HG03025 (cell line): ENCODE measurements around the gene OPRL1.

Source experiments
- ATAC-seq: cut with Tn5 transposase; IDR thresholded peaks from one replicate; pipeline ENCODE4 v1.9.1; 2021; ENCODE audit warnings: mild to moderate bottlenecking, moderate library complexity; ENCODE audit not compliant: unreplicated experiment, low FRiP score

Gene OPRL1

DNA sequence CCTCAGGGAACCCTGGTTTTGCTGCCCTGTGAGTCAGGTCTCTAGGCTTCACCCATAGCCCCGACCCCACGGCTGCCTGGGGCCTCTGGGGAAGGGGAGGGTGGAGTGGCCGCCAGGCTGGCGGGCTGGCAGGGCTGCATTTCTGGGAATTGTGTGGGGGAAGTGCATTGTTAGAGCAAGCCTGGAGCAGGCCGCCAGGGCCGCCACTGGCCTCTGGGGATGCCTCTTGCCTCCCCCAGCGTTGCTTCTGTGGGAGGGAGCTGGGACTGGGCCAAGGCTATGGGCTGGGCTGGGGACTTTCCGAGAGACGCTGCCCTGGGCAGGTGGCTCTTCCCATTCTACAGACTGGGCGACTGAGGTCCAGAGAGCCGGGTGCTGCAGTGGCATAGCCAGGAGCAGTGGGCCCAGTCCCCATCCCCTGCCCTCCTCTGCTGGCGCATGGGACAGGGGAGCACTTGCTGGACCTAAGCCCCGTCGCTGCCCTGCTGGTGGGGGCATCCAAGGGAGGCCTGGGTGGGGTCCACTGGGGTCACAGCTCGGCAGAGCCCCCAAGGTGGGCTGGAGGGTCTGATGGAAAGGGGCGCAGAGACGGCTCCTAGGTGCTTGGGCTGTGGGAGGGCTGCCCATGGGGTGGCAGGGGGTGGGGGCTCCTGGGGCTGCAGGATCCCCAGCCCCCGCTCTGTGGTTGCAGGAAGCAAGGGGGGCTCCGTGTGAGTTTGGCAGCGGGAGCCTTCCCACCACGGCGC is 23.8 kb upstream of the OPRL1 start:
- no peak for ATAC-seq

DNA sequence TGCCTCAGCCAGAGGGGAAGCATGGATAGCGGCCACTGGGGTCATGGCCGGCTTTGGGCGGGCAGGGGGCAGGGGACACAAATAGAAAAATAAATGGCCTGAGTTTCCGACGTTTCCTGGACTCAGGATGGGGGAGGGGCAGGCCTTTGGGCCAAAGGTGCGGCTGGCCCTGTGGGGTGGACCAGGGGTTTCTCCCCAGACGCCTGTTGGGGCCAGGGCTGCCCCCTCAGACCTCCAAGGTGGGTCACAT is 23.3 kb upstream of the OPRL1 start:
- no peak for ATAC-seq

DNA sequence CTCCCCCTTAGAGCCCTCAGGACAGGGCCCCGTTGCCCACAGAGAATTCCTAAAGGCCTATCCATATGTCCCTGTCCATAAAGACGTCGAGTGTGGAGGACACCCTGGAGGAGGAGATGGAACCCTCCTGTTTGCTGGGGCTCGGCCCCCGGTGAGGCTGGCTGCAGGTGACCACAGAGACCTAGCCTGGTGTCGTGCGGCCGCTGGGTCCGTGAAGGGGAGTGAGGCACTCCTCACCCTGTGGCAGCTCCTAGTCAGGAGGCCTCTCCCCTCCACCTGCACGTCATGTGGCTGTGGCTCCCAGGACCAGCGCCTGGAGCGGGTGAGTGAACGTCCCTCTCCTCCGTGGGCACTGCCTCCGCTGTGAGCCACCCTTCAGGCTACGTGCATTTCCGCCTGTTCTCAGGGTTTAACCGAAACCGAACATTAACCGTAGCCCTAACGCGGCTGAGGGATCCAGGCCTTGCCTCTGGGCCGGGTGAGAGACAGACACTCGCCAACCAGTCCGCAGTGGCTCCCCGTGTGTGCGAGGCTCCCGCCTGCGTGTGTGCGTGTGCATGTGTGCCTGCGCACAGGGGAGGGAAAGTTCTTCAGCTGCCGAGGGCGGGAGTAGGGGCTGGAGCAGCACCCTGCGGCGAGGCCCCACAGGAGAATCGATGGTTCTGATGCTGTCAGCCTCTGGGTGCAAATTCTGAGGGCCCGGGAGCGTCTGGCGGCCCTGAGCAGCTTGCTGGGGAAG is 22.8 kb upstream of the OPRL1 start:
- no peak for ATAC-seq

DNA sequence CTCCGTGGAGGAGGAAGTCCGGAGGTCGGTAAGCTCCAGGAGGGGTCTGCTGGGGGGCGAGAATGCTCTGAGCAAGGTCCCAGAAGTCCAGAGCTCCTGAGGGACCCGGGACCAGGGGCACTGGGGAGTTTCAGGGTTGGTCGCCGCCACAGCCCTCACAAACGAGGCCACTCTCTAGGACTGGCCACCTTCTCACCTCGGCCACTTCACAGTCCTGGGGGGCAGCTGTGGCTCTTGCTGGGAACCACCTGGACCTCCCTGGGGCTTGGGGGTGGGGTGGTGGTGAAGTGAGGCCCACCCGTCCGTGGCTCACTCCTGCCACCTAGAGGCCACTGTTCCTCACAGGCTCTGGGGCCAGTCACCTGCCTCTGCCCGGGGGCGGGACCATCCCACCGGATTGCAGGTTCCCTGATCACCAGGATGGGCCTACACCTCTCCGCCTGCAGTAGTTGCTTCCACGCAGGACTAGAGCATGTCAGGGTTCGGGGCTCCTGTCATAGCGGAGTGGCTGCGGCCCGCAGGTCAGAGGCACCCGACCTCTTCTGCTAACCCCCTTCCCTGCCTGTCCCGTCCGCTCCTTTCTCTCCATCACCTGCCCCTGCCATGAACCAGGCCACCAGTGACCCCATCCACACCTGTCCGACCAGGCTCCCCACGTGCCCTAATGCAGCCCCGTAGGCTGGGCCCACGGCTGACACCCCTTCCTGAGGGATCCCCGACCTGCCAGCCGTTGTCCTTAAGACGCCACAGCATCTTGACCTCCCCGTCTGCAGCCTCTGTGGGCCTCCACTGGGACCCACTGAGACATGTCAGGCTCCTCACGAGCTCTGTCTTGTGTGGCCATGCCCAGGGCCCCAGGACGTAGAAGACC is 22.0 kb upstream of the OPRL1 start:
- ATAC-seq, result no peak

DNA sequence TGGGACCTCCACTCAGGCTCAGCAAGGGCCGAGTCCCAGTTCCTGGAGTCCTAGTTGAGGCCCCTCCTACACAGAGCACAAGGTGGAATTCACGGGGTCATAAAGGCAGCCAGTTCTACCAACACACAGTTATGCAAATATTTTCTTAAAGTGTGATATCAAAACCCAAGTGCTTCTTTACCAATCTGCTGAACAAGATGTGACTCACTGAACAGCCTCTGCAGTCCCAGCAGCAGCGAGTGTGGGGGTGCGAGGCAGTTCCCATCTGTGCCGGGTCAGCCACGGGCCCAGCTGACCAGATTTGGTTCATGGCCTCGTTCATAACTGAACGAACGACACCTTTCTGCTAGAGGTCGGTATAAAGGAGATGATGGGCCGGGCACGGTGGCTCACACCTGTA is 21.3 kb upstream of the OPRL1 start:
- no peak for ATAC-seq

DNA sequence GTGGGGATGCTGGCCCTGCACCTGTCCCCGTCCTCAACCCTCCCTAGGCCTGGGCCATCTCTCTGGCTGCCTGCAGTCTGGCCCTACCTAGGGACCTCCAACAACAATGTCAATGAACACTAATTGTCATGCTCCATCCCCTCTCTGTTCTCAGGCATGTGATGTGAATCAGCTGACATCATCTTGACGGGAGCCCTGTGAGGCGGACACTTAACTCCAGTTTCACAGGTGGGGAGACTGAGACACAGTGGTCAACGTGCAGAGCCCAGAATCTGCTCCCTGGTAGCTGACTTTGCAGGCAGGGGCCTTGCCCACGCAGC is 17.6 kb upstream of the OPRL1 start:
- ATAC-seq, result no peak

DNA sequence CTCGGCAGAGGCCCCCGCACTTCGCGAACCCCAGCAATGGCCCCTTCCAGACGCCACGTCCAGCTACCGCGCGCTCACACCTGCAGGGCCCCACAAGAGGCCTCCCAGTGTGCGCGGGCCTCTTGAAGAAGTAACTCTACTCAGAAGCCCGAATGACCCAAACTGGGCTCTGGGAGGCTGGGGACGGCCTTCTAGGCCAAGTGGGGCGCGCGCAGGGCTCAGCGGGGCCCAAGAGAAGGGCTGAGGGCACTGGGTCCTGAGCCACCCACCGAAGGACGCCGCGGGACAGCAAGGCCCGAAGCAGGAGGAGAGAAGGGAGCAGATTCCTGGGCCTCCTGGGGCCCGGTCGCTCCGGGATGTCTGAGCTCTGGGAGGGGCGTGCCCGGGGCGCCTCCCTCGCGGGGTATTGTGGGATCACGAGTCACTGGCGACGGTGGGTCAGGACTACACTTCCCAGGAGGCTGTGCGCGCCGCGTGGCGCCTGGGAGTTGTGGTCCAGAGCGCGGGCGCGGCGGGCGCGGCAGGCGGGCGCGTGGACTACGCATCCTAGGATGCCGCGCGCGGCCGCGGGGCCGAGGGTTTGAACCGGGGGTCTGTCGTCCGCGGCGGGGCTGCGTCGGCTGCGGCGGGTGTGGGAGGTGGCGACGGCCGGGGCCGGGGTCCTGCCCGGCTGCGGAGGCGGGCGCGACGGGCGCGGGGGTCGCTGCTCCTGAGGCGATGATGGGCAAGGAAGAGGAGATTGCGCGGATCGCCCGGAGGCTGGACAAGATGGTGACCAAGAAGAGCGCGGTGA is 17.1 kb upstream of the OPRL1 start, which contains the start of gene TCEA2:
Gene TCEA2 (plus strand): TSS at position 603 of the 793 bp plus-strand sequence. CDS start 115 bp downstream, at position 718.
- ATAC-seq, result peak; percentile 68

DNA sequence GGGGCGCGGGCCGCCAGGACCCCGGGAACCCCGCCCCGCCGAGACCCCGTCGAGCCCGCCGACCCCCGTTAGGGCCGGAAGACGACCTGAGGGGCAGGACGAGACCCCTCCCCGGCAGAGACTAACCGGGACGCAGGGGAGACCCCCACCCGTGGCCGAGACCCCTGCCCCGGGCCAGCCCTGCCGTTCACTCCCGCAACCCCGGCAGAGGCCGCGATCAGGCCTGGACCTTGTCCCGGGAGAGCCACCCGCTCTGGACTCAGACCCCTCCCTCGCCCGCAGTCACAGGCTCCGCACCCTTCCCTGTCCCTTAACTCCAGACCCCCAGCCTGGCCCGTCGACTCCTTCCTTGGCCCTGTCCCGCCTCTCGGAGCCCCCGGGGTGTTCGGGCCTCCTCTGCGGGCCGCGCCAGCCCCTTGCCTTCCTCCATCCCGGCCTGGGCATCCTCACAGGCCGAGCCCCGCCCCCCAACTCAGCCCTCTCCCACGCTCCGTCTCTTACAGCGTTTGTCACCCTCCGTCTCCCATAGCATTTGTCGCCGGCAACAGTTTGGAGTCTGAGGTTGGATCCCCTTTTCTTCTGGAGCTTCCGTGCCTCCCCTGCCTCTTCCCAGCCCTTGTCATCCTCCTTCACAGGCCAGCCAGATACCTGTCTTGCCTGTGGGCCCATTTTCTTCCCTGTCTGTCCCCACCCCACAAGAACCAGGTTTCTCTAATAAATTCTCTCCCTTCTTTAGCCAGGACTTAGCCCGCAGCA is 16.3 kb upstream of the OPRL1 start:
- no peak for ATAC-seq

DNA sequence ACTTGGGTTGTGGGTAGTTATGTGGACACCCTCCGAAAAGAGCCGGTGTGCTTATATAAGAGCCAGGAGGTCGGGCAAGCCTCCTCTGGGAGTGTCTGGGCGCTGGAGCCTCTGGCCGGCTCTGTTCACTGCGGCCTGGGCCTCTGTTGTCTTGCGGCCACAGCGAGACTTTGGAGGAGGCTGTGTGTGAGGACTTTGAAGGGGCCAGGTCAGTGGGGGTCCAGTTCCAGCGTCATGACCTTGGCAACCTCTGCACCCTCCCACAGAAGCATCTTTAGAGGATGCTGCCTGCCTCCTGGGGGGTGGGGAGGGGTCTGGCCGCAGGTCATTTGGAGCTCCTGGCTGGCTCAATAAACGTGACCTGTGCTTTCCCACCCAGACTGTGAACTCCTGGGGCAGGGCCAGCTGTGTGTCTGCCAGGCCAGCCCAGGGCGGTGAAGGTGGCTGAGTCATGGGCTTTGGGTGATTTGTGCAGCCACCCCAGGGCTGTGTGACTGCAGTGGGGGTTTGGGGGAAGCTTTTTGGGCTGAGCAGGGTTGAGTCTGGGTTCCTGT is 15.7 kb upstream of the OPRL1 start:
- no peak for ATAC-seq

DNA sequence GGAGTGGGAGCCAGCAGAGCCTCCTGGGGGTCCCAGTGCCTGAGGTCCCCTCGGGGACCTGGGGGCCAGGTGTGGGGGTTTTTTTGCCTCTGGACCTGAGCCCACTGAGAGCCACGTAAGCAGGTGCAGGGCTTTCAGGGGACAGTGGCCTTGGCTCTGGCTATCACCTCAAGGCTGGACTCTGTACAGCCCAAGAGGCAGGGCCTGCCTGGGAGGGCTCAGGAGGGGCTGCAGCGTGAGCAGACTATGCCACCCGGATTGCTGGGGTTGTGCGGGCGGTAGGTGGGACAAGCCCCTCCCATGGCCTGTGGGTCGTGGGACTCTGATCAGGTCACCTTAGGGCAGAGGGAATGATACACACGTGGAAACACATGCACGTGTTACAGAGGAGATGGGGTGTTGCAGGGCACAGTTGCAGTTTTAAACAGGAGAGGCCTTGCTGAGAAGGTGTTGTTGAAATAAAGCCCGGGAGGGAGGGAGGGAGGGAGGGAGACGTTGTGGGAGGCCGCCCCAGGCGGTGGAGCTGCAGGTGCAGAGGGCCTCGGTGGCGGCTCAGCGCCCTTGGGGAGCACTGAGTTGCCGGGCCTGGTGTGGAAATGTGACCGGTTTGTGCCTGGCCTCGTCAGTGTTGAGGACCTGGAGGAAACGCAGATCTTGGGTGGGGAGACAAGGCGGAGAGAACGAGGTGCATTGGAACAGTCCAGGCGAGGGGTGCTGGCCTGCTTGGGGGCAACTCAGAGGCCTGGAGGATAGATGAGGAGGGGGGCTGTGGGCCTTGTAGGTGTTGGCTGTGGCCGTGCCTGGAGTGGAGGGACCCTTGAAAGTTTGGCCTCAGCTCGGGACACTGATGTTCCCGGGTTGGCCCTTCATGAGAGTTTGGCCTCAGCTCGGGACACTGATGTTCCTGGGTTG is 14.6 kb upstream of the OPRL1 start:
- no peak for ATAC-seq

DNA sequence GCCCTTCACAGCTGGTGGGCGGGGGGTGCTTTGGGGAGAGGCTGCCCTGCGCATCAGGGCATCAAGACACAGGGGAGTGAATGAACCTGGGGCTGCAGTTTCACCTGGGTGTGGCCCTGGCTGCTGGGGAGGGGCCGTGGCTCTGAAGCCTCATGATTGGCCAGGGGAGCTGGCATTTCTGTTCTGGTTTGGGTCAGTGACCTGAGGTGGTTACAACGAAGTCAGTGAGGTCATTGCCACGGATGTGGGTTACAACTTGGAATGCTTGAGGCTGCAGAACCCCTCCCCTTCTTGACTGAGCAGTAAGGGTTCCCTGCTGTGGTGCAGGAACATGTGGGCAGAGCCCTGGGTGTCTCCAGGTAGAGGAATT is 13.9 kb upstream of the OPRL1 start:
- no peak for ATAC-seq

DNA sequence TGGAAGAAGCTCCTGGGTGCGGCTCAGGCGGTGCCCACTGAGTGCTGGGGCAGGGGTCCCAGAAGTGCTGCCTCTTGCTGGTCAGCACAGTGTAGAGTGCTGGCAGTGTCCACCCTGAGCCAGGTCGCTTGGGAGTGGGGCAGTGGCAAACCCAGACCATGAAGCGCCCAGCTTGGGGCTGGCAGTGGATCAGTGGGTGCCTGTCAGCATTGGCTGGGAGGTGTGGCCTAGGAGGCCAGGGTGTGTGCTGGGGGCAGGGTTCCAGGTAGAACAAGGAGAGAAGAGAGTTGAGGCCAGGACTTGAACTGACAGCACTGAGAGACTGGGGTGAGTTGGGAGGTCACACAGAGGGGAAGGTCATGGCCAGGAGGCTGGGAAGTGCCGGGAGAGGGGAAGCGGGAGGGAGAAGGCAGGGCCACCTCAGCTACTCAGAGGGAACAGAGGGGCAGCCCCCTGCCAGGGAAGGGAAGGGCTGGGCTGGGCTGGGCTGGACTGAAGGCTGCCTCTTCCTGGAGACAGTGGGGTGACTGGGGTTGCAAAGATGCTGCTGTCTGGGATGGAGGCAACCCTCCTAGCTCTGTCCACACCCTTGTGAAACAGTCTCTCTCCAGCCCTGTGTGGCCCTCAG is 12.8 kb upstream of the OPRL1 start:
- ATAC-seq, result no peak

DNA sequence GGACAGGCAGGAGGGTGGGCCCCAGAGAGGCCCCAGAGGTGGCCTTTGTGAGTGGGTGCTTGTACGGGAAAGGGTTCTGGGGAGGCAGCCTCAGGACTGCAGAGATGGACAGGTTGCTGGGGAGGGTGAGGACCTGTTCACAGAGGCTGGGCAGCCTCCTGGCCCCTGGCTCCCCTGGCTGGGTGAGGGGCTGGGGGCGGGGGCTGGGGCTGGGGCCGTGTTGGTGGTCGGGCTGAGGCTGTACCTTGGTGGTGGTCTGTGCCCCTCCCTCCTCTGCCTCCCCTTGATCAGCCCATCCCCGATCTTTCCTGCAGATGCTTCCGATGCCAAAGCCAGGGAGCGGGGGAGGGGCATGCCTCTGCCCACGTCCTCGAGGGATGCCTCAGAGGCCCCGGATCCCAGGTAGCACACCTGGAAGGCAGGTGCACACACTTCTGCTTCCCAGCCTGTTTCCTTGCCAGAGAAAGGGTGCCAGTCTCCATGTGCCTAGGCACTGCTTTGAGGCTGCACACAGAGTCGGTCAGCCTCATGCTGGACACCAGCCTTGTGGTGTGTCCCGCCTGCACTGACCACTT is 12.1 kb upstream of the OPRL1 start:
- ATAC-seq, result no peak

DNA sequence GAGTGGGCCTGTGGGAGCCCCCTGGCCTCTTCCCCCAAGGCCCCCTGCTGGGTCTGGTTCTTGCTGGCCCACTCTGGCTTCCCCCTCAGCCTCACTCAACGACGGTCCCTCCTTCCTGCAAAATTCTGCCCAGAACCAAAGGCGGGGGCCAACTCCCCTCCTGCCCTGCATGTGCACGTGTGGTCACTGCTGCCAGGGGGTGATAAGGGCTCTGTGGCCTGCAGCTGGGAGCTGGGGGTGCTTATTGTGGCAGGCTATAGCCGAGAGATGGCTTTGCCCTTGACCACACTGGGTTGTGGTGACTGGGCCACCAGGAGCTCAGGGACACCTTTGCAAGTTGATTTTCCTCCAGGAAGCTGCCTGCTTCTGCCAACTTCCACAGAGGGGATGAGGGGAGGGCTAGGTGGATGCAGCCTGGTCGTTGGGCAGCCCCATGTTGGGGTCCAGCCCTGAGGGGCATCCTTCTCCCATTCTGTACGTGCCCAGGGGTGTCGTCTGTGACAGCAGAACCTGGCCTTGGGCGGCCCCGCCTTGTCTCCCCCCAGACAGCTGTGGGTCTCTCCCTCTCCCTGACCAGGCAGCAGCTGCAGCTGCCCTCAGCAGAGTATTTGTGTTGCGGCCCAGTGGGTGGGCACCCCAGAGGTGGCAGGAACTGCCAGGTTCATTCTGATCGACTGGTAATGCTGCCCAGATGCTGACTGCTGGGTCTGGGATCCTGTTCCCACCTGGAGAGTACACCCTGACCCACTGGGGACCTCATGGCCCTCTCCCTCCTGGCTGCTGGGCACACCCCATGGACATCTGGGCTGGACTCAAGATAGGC is 11.3 kb upstream of the OPRL1 start:
- no peak for ATAC-seq

DNA sequence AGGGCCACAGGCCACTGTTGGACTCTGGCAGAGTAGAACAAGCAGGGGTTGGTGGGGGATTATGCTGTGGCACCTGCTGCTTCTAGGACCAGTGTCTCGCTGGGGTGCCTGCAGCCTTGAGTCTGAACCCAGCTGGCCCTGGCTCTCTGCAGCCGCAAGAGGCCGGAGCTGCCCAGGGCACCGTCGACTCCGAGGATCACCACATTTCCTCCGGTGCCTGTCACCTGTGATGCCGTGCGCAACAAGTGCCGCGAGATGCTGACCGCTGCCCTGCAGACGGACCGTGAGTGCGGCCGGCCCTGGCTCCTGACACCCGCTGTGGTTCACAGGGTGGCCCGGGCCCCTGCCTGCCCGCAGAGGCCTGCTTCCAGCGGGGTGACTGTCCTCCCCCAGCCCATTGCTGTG is 10.7 kb upstream of the OPRL1 start:
- ATAC-seq, result no peak

DNA sequence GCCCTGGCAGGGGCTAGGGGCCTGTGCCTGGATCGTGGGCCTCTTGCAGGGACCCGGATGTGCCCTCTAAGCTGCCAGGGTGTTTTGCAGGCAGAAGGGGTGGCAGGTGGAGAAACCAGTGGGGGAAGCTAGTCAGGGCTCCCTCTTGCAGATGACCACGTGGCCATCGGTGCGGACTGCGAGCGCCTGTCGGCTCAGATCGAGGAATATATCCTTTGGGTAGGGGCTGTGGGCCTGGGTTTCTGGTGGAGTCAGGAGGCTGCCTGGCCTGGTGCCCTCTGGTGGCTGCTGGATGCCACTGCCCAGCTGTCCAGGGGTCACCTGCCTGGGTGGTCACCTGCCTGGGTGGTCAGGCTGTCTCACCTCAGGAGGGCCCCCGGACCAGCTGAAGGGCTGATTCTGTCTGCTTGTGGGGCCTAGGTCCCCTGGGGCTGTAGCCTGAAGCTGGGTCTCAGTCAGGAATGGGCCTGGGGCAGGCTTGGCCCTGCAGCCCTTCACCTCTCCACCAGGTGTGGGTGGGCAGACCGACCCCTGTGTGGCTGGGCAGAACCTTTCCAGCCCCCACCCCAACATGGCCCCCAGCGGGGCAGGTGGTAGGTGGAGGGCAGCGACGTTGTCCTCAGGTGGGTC is 10.2 kb upstream of the OPRL1 start:
- ATAC-seq, result no peak
